ENCODE data around the gene HTRA2. TPM values are rescaled to one million over a fixed set of nuclear protein-coding genes. Genes with fewer than 3 reads are reported as not detected.

HTRA2 gene
- total and polyA plus RNA-seq, 9 of the 15 experiments (the other 6 are each of a cell fraction or from before 2014, with no cell fraction given), result 54.2 to 71.2 (median 65.8) TPM

DNA sequence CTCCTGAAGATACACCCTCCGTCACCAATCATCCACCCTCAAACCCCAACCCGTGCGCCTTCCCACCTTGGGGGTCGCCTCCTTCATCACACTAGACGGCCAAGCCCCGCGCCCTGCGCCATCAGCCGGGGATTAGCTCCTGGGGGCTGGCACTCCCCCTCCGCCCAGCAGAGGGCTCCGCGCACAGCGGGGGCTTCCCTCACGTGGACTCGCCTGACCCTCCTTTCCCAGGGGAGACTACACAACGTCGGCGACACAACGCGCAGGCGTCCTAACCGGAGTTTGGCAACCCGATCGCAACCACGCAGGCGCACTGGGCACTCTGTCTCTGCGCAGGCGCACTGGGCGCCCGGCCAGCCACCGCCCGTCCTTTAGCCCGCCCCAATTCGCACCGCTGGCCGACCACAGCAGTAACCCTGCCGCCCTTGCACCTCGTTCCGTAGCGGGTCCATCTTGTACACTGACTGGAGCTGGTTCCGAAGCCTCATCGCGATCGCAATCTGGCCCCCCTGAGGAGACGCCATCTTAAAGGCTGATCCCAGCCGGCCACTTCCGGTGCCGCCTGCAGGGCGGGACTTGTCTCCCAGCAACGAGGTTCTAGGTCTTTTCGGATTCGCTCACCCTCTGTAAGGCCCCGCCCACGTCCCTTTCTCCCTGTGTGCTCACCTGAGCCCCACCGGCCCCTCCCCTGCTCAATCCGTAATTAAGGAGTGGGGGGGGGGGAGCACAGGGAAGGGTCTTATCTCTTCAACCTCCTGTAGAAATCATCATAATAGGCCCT lies 22.4 kb upstream of the HTRA2 start, which contains the start of gene PCGF1 (continued):
- no peak for TF ChIP-seq ZNF699 (CRISPR knock-in tag; IDR thresholded peaks at IDR 0.05; ENCODE audit: insufficient replicate concordance)
- TF ChIP-seq NRF1 (conservative IDR thresholded peaks at IDR 0.05 in 1 of 2, IDR thresholded peaks at IDR 0.05 in 1 of 2), result peak; percentile 100
- TF ChIP-seq, protein P1, sequence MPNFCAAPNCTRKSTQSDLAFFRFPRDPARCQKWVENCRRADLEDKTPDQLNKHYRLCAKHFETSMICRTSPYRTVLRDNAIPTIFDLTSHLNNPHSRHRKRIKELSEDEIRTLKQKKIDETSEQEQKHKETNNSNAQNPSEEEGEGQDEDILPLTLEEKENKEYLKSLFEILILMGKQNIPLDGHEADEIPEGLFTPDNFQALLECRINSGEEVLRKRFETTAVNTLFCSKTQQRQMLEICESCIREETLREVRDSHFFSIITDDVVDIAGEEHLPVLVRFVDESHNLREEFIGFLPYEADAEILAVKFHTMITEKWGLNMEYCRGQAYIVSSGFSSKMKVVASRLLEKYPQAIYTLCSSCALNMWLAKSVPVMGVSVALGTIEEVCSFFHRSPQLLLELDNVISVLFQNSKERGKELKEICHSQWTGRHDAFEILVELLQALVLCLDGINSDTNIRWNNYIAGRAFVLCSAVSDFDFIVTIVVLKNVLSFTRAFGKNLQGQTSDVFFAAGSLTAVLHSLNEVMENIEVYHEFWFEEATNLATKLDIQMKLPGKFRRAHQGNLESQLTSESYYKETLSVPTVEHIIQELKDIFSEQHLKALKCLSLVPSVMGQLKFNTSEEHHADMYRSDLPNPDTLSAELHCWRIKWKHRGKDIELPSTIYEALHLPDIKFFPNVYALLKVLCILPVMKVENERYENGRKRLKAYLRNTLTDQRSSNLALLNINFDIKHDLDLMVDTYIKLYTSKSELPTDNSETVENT (CRISPR knock-in tag; IDR thresholded peaks at IDR 0.05), result peak; percentile 40; the same call in 1 of the 2 replicates
- TF ChIP-seq PHB (CRISPR knock-in tag; IDR thresholded peaks at IDR 0.05), result peak; percentile 67; the same call in 1 of the 2 replicates
- no peak for TF ChIP-seq ZNF589 (CRISPR knock-in tag; IDR thresholded peaks at IDR 0.05; ENCODE audit: low read depth)
- no peak; a peak in 1 of 3 replicates for TF ChIP-seq CBX3 (IDR thresholded peaks at IDR 0.05; ENCODE audit: borderline replicate concordance in 1 of 2, low read length in 2 of 2)
- no peak for TF ChIP-seq ZKSCAN3 (CRISPR knock-in tag; IDR thresholded peaks at IDR 0.05)
- no peak for TF ChIP-seq ZNF311 (CRISPR knock-in tag; IDR thresholded peaks at IDR 0.05)
- TF ChIP-seq ZKSCAN8 (CRISPR knock-in tag; IDR thresholded peaks at IDR 0.05), result no peak
- TF ChIP-seq, protein P2, sequence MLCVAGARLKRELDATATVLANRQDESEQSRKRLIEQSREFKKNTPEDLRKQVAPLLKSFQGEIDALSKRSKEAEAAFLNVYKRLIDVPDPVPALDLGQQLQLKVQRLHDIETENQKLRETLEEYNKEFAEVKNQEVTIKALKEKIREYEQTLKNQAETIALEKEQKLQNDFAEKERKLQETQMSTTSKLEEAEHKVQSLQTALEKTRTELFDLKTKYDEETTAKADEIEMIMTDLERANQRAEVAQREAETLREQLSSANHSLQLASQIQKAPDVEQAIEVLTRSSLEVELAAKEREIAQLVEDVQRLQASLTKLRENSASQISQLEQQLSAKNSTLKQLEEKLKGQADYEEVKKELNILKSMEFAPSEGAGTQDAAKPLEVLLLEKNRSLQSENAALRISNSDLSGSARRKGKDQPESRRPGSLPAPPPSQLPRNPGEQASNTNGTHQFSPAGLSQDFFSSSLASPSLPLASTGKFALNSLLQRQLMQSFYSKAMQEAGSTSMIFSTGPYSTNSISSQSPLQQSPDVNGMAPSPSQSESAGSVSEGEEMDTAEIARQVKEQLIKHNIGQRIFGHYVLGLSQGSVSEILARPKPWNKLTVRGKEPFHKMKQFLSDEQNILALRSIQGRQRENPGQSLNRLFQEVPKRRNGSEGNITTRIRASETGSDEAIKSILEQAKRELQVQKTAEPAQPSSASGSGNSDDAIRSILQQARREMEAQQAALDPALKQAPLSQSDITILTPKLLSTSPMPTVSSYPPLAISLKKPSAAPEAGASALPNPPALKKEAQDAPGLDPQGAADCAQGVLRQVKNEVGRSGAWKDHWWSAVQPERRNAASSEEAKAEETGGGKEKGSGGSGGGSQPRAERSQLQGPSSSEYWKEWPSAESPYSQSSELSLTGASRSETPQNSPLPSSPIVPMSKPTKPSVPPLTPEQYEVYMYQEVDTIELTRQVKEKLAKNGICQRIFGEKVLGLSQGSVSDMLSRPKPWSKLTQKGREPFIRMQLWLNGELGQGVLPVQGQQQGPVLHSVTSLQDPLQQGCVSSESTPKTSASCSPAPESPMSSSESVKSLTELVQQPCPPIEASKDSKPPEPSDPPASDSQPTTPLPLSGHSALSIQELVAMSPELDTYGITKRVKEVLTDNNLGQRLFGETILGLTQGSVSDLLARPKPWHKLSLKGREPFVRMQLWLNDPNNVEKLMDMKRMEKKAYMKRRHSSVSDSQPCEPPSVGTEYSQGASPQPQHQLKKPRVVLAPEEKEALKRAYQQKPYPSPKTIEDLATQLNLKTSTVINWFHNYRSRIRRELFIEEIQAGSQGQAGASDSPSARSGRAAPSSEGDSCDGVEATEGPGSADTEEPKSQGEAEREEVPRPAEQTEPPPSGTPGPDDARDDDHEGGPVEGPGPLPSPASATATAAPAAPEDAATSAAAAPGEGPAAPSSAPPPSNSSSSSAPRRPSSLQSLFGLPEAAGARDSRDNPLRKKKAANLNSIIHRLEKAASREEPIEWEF (CRISPR knock-in tag; IDR thresholded peaks at IDR 0.05), result no peak
- TF ChIP-seq, protein P3, sequence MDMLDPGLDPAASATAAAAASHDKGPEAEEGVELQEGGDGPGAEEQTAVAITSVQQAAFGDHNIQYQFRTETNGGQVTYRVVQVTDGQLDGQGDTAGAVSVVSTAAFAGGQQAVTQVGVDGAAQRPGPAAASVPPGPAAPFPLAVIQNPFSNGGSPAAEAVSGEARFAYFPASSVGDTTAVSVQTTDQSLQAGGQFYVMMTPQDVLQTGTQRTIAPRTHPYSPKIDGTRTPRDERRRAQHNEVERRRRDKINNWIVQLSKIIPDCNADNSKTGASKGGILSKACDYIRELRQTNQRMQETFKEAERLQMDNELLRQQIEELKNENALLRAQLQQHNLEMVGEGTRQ (CRISPR knock-in tag; IDR thresholded peaks at IDR 0.05), result peak; percentile 84
- TF ChIP-seq HCFC1 (IDR thresholded peaks at IDR 0.05; ENCODE audit: low read depth, low read length), result no peak; the same call in none of the 2 replicates
- TF ChIP-seq RNF2 (IDR thresholded peaks at IDR 0.05), result no peak
- peak; percentile 60 for TF ChIP-seq CCNT2 (IDR thresholded peaks at IDR 0.05; ENCODE audit: borderline replicate concordance, extremely low read depth, insufficient read length, low read depth, low read length)
- TF ChIP-seq ZNF232 (CRISPR knock-in tag; IDR thresholded peaks at IDR 0.05), result no peak

Data from K562 (cell line).